ENCODE data around the gene MAN1A1.

- TF ChIP-seq EZH2 (IDR thresholded peaks at IDR 0.05; ENCODE audit: low read length) (no peak), CTCF (optimal IDR thresholded peaks at IDR 0.05 in 1 of 3, IDR thresholded peaks at IDR 0.05 in 1 of 3, conservative IDR thresholded peaks at IDR 0.05 in 1 of 3; ENCODE audit: extremely low read depth in 1 of 3, insufficient read depth in 2 of 3, low read length in 3 of 3) (no peak)
Measured at GRCh38 chr6:119182216-119182803, 167.3 kb downstream of the MAN1A1 start.

All from keratinocyte (primary cell).